Middle frontal gyrus (tissue), 1 donor: Measurements from ENCODE around the gene MAP3K9.
"Not testable (repeated sequence)": the region's sequence is repeated elsewhere in the genome, so short reads cannot be mapped to it uniquely, and the experiment has no call there.

ENCODE experiments used
- DNase-seq: peaks from one replicate; pipeline ENCODE4 v3.0.0-alpha.2; 2015; ENCODE audit warnings: low spot score; ENCODE audit errors: extremely low spot score

MAP3K9 gene

DNA sequence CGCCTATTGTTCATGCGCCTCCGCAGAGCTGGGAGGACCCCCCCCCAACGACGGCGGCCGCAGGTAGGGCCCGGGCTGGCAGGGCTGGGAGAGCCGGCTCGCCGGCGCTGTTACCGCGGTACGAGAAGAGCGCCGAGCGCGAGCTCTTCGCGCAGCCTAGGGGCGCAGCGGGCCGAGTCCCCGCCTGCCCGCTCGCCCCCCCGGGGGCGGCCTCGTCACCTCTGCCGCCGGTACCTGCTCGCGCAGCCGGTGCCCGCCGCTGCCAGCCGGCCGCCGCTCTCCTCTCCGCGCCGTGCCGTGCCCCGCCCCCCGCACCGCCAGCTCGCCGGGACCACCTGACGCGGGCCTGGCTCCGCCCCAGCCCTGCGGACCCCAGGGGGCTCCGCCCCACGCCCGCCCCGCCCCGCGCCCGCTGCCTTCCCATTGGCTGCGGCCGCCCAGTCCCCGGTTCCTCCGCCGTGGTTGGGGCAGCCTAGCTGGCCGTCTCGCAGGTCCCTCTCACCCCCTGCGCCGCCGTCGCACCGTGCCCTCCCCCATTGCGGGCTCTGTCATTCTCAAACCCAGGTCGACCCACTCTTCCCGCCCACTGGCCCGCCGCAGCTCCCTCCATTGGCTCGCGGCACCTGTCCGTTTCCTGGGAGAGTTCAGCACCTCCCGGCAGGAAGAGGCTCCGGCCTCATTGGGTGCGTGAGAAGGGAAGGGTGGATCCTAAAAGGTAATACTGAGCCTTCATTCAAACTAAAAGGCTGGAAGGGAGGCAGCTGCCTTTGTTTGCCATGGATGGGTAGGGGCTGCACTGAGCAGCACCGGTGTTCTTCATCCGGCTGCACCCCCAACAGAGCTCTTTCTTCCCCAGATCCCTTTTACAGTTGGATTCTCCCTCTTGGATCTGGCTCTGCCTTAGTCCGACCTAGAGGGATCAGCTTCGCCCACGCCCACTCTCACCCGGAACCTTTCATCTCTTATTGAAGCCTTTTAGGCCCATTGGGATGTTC is at the start of gene MAP3K9:
Gene MAP3K9, minus strand, starts transcription at position 289 of the 995 bp plus-strand sequence. CDS start 342 bp downstream, outside the sequence.
- DNase-seq: peak; percentile 75

DNA sequence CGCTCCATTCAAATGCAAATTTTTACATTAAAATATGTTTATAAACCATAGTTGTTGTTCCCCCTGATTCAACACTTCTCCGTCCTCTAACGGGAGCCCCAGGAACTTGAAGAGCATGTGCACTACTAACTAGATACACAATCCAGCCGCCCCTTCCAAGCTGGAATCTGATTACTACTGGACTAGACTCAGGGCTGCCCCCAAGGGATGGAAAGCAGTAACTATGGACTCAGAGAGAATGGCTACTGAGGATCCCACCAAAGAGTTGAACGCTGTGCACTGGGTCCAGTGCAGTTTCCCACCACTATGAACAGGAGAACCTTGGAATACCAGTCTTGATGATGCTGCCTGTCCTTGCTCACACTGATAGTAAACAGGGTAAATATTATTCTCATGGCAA is 49.3 kb upstream of the MAP3K9 start:
- DNase-seq: no peak

DNA sequence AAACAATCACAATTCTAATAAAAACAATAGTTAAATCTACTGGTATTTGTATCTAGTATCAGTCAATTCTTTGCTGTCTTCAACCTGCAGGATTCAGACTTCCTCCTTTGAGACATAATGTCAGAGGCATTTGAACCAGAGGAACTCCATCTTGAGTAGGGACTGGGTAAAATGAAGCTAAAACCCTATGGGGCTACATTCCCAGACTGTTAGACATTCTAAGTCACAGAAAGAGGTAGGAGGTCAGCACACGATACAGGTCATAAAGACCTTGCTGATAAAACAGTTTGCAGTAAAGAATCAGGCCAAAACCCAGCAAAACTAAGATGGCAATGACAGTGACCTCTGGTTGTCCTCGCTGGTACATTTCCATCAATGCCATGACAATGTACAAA is 48.2 kb upstream of the MAP3K9 start:
- no peak for DNase-seq

DNA sequence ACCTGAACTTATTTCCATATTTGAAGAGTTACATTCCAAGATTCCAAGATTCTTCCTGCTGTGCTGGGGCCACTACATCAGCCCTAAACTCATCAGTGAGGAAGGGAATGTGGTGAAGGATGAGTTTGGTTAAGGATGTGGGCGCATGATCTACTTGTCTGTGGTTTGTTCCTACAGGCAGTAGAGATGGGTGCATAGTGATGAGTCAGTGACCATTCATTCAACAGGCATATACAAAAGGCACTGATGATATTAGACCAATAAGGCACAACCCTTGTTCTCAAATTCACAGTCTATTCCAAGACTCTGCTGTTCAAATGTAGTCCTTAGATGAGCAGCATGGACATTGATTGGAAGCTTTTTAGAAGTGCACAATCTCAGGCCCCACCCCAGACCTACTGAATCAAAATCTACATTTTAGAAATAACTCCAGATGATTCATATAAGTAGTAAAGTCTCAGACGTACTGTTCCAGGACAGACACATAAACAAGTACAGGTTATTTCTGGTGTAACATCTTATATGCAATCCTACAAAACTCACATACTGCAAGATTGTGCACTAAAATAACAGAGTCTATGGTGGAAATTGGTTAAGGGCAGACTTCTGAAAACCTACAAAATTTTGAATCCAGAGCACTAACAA is 47.7 kb upstream of the MAP3K9 start:
- DNase-seq: no peak

DNA sequence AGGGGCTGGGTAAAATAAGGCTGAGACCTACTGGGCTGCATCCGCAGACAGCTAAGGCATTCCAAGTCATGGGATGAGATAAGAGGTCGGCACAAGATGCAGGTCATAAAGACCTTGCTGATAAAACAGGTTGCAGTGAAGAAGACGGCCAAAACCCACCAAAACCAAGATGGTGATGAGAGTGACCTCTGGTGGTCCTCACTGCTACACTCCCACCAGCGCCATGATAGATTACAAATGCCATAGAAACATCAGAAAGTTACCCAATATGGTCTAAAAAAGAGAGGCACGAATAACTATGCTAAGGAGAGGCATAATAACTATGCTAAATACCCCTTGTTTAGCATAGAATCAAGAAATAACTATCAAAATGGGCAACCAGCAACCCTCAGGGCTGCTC is 46.2 kb upstream of the MAP3K9 start:
- no peak for DNase-seq

DNA sequence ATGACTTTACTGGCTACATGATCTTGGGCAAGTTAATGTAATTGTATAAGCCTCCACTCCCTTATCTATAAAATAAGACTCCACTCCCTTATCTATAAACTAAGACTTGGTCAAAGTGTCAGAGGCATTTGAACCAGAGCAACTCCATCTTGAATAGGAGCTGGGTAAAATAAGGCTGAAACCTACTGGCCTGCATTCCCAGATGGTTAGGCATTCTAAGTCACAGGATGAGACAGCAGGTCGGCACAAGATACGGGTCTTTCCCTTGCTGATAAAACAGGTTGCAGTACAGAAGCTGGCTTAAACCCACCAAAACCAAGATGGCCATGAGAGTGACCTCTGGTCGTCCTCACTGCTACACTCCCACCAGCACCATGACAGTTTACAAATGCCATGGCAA is 44.3 kb upstream of the MAP3K9 start:
- not testable (repeated sequence) for DNase-seq

DNA sequence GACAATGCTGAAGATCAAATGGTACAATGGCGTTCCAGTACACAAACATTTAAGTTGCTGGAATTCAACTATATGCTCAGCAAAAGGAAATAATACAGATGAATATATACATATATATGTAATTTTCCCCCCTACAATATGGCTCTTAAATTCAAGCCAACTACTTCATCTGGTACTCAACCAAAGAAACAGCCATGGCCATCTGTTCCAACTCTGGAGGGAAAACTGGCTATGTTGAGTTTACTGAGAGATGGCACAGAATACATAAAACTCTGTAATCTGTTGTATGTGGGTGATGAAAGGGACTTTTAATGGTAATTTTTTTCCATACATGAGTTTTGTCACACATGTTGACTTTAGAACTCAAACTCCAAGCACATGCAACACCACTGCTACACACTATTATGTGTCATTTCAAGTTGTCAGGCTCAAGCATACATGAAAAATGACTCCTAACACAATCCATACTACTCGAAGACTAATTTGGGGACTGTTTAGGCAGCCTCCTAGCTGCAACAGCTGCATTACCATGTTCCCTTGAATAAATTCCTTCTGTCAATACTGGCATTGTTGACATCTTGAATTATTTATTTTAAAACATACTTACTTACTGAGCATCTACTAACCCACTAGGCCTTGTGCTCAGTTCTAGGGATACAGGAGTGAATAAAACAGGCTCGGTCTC is 38.2 kb upstream of the MAP3K9 start:
- no peak for DNase-seq

DNA sequence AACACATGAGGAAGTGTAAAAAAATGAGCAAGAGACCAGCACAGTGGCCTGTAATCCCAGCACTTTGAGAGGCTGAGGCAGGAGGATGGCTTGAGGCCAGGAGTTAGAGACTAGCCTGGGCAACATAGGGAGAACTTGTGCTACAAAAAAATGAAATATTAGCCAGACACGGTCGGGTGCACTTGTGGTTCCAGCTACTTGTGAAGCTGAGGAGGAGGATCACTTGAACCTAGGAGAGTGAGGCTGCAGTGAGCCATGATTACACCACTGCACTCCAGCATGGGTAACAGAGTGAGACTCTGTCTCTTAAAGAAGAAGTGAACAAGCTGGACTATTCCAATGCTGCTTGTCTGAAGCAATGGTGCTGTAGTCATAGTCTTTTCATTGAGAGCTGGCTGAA is 36.3 kb upstream of the MAP3K9 start:
- no peak for DNase-seq

DNA sequence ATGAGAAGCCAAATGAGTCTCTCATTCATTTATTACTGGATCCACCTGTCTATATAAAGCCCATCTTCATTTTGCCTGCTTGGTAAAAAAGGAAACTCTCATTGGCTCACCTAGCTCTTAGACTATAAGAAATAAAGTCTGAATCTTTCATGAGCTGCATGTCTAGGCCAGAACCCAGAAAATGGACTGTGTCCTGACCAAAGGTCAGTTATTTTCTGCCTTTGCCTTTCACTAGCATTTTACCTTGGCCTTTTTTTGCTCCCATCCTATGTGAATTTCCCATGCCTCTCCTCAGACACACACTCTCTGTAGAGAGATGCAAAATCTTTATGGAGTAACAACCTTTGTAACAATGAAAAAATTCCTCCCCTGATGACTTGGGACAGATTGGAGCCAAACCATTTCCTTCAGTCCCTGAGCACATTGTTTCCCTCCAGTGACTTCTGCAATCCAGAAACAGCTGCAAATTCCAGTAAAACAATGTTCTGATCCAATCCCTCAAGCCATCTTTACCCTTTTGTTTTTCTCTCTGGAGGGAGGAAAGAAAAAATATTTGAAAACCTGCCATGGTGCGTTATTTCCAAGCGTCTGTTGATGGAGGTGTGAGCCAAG is 33.6 kb upstream of the MAP3K9 start:
- DNase-seq: no peak

DNA sequence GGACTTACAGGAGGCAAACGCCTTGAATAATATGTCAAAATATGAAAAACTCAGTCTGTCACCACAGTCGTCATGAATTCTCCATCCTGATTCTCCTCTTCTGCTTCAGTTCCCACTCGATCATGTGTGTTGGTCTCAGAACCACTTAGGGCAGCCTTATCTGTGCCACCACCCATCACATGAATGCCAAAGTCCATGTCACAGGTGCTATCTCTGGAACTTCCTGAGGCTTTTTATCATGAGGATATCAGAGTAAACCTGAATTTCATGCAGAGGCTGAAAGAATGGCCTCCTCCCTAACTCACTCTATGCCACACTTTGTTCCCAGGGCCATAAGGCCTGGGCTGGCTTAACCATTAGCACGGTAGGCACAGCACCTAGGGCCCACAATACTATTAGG is 28.8 kb upstream of the MAP3K9 start:
- DNase-seq: no peak

DNA sequence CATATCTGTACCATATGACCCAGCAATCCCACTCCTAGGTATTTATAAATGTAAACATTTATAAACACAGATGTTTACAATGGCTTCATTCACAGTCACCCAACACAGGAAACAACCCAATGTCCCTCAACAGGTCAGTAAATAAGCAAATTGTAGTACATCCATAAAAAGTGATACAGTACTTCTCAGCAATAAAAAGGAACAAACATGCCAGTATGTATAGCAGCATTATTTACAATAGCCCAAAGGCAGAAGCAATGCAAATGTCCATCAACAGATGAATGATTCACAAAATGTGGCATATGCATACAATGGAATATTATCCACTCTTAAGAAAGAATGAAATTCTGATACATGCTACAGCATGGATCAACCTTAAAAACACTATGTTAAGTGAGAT is 27.6 kb upstream of the MAP3K9 start:
- DNase-seq: no peak

DNA sequence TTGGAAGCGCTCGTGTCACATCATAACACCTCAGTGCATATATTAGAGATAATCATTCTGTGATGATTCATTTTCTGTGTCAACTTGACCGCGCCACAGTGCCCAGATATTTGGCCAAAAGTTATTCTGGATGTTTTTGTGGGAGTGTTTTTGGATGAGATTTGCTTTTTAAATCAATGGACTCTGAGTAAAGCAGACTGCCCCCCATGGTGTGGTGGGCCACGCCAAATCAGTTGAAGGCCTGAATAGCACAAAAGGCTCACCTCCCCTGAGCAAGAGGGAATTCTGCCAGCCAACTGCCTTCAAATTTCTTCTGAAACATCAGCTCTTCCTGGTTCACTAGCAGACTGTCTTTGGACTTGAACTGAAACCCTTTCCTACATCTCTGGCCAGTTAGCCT is 24.6 kb upstream of the MAP3K9 start:
- no peak for DNase-seq

DNA sequence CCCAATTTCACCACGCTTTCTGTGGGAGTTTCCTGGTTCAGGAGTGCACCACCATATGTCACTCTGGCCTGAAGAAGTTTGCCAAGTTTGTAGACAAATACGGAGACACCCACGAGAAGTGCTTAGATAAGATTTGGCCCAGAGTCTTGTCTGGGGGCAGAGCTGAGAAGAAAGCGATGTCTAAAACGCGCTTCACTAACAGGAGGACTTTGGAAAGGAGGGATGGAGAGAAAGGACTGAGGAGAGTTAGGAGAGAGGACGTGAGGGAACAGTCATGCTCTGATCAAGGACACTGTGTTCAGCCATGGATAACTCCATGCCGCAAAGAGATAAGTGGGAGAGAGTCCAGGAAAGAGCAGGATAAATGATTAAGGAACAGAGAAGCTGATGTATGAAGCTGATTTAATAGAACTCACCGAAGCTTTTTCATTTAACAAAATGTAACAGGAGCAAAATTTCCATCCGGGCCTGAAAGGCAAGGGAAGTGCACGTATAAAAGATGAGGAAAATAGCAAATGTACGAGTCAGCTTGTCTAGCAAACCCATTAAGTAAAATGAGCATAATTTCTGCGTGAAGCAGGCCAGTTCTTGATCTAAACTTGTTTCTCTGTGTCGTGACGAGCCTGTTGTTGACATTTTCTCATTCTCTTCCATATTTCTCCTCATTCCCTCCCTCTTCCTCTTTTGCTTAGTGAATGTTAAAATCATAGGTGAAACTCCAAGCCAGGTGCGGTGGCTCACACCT is 23.4 kb upstream of the MAP3K9 start:
- no peak for DNase-seq

DNA sequence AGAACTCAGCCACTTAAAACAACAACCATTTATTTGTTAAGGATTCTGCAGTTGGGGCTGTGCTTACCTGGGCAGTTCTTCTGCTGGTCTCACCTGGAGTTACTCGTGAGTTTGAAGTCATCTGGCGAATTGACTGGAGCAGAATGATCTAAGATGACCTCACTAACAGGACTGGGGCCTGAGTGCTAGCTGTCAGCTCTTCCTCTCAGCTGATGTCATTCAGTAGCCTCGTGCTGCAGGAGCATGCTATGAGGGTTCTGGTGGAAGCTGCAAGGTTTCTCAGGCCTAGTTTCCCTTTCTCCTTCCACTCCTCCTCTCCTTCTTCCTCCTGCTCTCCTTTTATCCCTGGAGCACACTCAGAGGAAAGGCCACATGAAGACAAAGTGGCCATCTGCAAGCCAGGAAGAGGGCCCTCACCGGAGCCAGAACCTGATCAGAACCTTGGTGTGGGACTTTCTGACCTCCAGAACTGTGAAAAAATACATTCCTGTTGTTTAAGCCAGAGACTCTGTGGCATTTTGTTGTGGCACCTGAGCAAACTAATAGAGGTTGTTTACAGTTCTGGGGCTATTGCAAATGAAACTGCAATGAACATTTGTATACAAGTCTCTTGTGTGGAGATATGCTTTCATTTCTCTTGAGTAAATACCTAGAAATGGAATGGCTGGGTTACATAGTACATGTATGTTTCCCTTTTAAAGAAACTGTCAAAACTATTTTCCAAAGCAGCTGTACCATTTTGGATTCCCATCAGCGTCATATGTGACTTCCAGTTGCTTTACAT is 21.9 kb upstream of the MAP3K9 start:
- DNase-seq: no peak

DNA sequence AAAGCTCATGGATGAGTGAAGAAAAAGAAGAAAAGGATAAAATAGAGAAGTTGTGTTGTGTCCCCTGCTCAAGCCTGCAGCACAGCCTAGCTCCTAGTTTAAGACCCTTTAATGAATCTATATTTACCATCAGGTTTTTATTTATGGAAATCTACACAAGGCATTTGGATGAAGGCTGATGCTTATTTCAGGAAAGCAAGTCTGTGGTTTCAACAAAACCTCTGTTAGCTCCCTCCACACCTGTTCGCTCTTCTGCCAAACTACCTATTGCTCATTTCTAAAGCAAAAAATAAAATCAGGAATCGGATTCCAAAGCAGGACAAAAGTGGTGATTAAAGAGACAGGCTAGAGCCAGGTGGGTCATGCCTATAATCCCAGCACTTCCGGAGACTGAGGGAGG is 18.9 kb upstream of the MAP3K9 start:
- no peak for DNase-seq

DNA sequence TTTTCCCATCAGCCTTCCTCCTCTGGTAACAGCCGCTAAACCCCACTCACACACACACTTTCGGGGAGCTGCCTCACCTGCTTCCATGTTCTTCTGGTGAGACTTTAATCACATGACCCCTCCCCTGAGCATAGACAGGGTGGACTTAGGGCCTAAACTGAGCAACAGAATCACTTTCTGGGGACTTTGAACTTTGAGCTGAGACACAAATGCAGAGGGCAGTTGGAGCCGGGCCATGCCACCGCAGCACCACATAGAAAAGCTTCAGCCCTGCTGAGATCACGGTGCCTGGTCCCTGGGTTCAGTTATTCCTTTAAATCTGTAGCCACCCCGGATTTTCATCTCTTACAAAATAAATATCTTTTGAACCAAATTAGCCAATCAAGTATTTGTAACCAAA is 18.4 kb upstream of the MAP3K9 start:
- DNase-seq: no peak

DNA sequence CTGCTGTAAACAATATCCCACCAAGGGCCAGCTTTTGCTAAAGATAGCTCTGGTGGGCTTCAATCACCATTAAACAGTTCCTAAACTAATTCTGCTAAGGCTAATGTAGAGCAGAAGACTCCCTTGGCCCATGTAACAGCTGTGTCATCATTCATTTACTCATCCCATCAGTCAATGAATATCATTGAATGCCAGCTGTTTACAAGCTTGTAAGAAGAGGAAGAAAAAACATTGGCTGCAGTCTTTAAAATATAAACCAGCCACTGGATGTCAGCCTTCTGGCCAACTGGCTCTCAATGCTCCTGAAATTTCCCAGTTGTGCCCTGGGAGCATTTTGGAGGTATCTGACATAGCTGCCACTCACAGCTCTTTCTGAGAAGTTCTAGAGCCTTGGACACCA is 18.0 kb upstream of the MAP3K9 start:
- no peak for DNase-seq

DNA sequence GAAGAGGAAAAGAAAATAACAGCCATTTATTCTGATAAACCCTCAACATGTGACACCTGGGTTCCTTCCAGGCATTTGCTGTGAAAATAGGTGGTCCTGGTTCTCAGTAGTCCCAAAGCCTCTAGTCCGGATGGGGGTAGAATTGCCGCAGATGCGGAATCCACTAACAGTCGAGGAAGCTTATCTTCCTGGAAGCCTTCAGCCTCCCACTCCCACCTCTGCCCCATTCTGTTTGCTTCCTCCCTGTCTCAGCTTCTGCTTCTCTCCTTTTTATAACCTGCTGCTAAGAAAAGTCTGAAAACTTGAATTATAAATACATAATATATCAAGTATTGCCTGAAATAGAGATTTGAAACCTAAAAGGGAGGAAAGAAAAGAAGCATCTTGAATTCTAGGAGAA is 14.0 kb upstream of the MAP3K9 start:
- DNase-seq: no peak

DNA sequence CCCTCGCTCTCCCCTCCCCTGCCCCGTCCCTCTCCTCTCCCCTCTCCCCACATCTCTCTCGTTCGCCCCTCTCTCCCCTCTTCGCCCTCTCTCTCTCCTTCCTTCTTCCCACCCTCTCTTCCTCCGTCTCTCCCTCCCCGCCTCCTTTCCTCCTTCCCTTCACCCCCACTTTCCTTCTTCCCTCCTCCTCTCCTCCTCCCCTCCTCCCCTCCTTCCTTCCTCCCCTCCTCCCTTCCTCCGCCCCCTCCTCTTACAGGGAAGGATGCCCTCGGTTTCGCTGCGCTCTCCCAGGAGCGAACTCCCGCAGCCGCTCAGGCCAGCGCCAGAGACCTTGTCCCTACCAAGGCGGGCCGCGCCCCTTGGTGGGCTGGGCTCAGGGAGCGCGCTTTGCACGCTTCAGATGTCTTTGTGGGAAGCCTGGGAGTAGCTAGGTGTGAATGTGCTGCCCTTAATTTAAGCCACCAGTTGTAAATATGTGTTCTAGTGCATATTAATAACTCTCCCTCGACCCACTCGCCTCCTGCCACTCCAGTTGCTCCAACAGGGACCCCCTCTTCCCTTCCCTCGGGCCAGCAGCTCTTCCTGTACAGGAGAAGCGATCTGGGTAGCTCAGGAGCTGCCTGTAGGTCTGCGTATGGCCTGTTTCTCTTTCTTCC is 13.3 kb upstream of the MAP3K9 start:
- no peak for DNase-seq
